ENCODE measurements around the gene OR7G2. TPM values are rescaled to one million over a fixed set of nuclear protein-coding genes. Genes with fewer than 3 reads are reported as not detected.
"Not testable (repeated sequence)": the region's sequence is repeated elsewhere in the genome, so short reads cannot be mapped to it uniquely, and the experiment has no call there.

The OR7G2 gene
- total RNA-seq, 2 donors from 2014 or later = not detected

- Mint-ChIP-seq H3K36me3 (ENCODE audit: low read depth) (peaks cover 2% of the 10 kb centered on the region), H3K4me3 (no peak overlapping the region), H3K27ac (no peak overlapping the region), H3K27me3 (no peaks in the 10 kb centered on the region), H3K4me1 (no peaks in the 10 kb centered on the region)
- no peak for ATAC-seq
- H3K9me3 ChIP-seq (ENCODE audit: control insufficient read depth, low read length, poor library complexity, severe bottlenecking) = no peaks in the 10 kb centered on the region
- no peak for DNase-seq
Observed at GRCh38 chr19:9060564-9061340, 46.5 kb downstream of the OR7G2 start.

GRCh38 chr19:9058905-9059667, 48.2 kb downstream of the OR7G2 start:
- H3K36me3 Mint-ChIP-seq (ENCODE audit: low read depth) = peaks cover 2% of the 10 kb centered on the region
- no peak for ATAC-seq

GRCh38 chr19:9057505-9058258, 49.6 kb downstream of the OR7G2 start:
- ATAC-seq (no peak), DNase-seq (no peak)
- Mint-ChIP-seq H3K27me3 (no peaks in the 10 kb centered on the region), H3K27ac (no peak overlapping the region), H3K36me3 (ENCODE audit: low read depth) (no peaks in the 10 kb centered on the region), H3K4me3 (no peak overlapping the region), H3K4me1 (no peaks in the 10 kb centered on the region)
- no peaks in the 10 kb centered on the region for H3K9me3 ChIP-seq (ENCODE audit: control insufficient read depth, low read length, poor library complexity, severe bottlenecking)

More at GRCh38 chr19:9058905-9059667, 48.2 kb downstream of the OR7G2 start:
- no peak for DNase-seq
- no peak overlapping the region for H3K27ac Mint-ChIP-seq
- H3K4me3 Mint-ChIP-seq = no peak overlapping the region
- H3K27me3 Mint-ChIP-seq = no peaks in the 10 kb centered on the region
- no peaks in the 10 kb centered on the region for H3K9me3 ChIP-seq (ENCODE audit: control insufficient read depth, low read length, poor library complexity, severe bottlenecking)
- H3K4me1 Mint-ChIP-seq = no peaks in the 10 kb centered on the region

- H3K27ac Mint-ChIP-seq; H3K4me1 Mint-ChIP-seq; H3K4me3 Mint-ChIP-seq; H3K27me3 Mint-ChIP-seq; DNase-seq; H3K36me3 Mint-ChIP-seq (ENCODE audit: low read depth); H3K9me3 ChIP-seq (ENCODE audit: control insufficient read depth, low read length, poor library complexity, severe bottlenecking); ATAC-seq: not testable (repeated sequence)
Observed at GRCh38 chr19:9056131-9056530, 51.1 kb downstream of the OR7G2 start.

- no peaks in the 10 kb centered on the region for H3K9me3 ChIP-seq (ENCODE audit: control insufficient read depth, low read length, poor library complexity, severe bottlenecking)
- no peak overlapping the region for H3K4me3 Mint-ChIP-seq
- no peaks in the 10 kb centered on the region for H3K27me3 Mint-ChIP-seq
- ATAC-seq (no peak), DNase-seq (no peak)
- no peak overlapping the region for H3K27ac Mint-ChIP-seq
- no peaks in the 10 kb centered on the region for H3K4me1 Mint-ChIP-seq
- H3K36me3 Mint-ChIP-seq (ENCODE audit: low read depth) = no peaks in the 10 kb centered on the region
Observed at GRCh38 chr19:9054765-9055164, 52.5 kb downstream of the OR7G2 start.

GRCh38 chr19:9054207-9054606, 53.1 kb downstream of the OR7G2 start:
- H3K27ac Mint-ChIP-seq = no peak overlapping the region
- no peak overlapping the region for H3K4me3 Mint-ChIP-seq
- no peaks in the 10 kb centered on the region for H3K4me1 Mint-ChIP-seq
- no peaks in the 10 kb centered on the region for H3K27me3 Mint-ChIP-seq
- DNase-seq (no peak), ATAC-seq (no peak)
- no peaks in the 10 kb centered on the region for H3K36me3 Mint-ChIP-seq (ENCODE audit: low read depth)
- H3K9me3 ChIP-seq (ENCODE audit: control insufficient read depth, low read length, poor library complexity, severe bottlenecking) = no peaks in the 10 kb centered on the region

- not testable (repeated sequence) for DNase-seq; ATAC-seq; H3K36me3 Mint-ChIP-seq (ENCODE audit: low read depth); H3K4me1 Mint-ChIP-seq; H3K4me3 Mint-ChIP-seq; H3K27me3 Mint-ChIP-seq; H3K9me3 ChIP-seq (ENCODE audit: control insufficient read depth, low read length, poor library complexity, severe bottlenecking); H3K27ac Mint-ChIP-seq
Observed at GRCh38 chr19:9053674-9054073, 53.6 kb downstream of the OR7G2 start.

GRCh38 chr19:9052894-9053293, 54.4 kb downstream of the OR7G2 start:
- Mint-ChIP-seq H3K36me3 (ENCODE audit: low read depth) (no peaks in the 10 kb centered on the region), H3K27ac (no peak overlapping the region), H3K4me3 (no peak overlapping the region), H3K4me1 (no peaks in the 10 kb centered on the region), H3K27me3 (no peaks in the 10 kb centered on the region)
- no peaks in the 10 kb centered on the region for H3K9me3 ChIP-seq (ENCODE audit: control insufficient read depth, low read length, poor library complexity, severe bottlenecking)
- ATAC-seq (no peak), DNase-seq (no peak)

Other genes with a start within 250 kb of the OR7G2 start
- under 1 TPM in 1 of 2 donors, not detected in 1; 0.05 TPM for gene MUC16, start 97.1 kb downstream of the OR7G2 start, total RNA-seq
- gene OR1M1, start 20.4 kb downstream of the OR7G2 start, total RNA-seq = not detected
- not detected for gene OR7G1, start 8.3 kb upstream of the OR7G2 start, total RNA-seq
- not detected for gene OR7G3, start 19.5 kb upstream of the OR7G2 start, total RNA-seq
- 10 to 100 TPM; 66.2 to 77.4 TPM for gene ZNF317, start 32.9 kb upstream of the OR7G2 start, total RNA-seq
- not detected for gene OR7D2, start 71.5 kb upstream of the OR7G2 start, total RNA-seq
- gene OR7D4, start 112.1 kb upstream of the OR7G2 start, total RNA-seq = not detected
- not detected for gene OR7E24, start 143.5 kb upstream of the OR7G2 start, total RNA-seq
- 10 to 100 TPM; 11.3 to 12.0 TPM for gene ZNF699, start 202.4 kb upstream of the OR7G2 start, total RNA-seq
- gene ZNF559, start 216.7 kb upstream of the OR7G2 start, total RNA-seq = 10 to 100 TPM in 1 of 2 donors, 1 to 10 TPM in 1; 5.3 to 16.6 TPM